Measurements from ENCODE around the gene PPP2R2C.

- no peak for TF ChIP-seq CTCF (conservative IDR thresholded peaks at IDR 0.05; ENCODE audit: low read depth, low read length)
- TF ChIP-seq EZH2phosphoT487 (IDR thresholded peaks at IDR 0.05; ENCODE audit: borderline replicate concordance, low read length): no peak
- no peak for TF ChIP-seq EZH2 (IDR thresholded peaks at IDR 0.05; ENCODE audit: low read length, unreplicated experiment)
Observed at GRCh38 chr4:6365545-6366086, 106.8 kb downstream of the PPP2R2C start.

Data from PC-3 (cell line).